GM18907 (cell line): ENCODE data around the gene KHK.
A peak's percentile ranks its signal among the peaks of the same experiment; 100 is the strongest.

Source experiments
- ATAC-seq: cut with Tn5 transposase; IDR thresholded peaks from one replicate; pipeline ENCODE4 v1.9.1; 2021; ENCODE audit warnings: mild to moderate bottlenecking, moderate library complexity; ENCODE audit not compliant: unreplicated experiment

KHK gene

GRCh38 chr2:27126252-27126710, 39.7 kb downstream of the KHK start:
- ATAC-seq, result no peak

GRCh38 chr2:27127883-27128667, 41.5 kb downstream of the KHK start:
- ATAC-seq, result no peak

- ATAC-seq, result no peak
Measured at GRCh38 chr2:27128668-27129571, 42.3 kb downstream of the KHK start.

- no peak for ATAC-seq
Measured at GRCh38 chr2:27130396-27130795, 43.8 kb downstream of the KHK start.

GRCh38 chr2:27131429-27131828, 44.9 kb downstream of the KHK start:
- ATAC-seq, result no peak

- no peak for ATAC-seq
Measured at GRCh38 chr2:27133195-27133875, 46.8 kb downstream of the KHK start.

GRCh38 chr2:27133905-27134780, 47.6 kb downstream of the KHK start, which contains the start of gene PREB:
Gene PREB (minus strand): TSS chr2:27134636. CDS start chr2:27134421, 215 bp downstream.
- peak; percentile 80 for ATAC-seq

- no peak for ATAC-seq
Measured at GRCh38 chr2:27134781-27135477, 48.4 kb downstream of the KHK start.

- ATAC-seq, result no peak
Measured at GRCh38 chr2:27135478-27135955, 48.9 kb downstream of the KHK start.

- no peak for ATAC-seq
Measured at GRCh38 chr2:27136751-27137150, 50.2 kb downstream of the KHK start.

- no peak for ATAC-seq
Measured at GRCh38 chr2:27137322-27137935, 50.9 kb downstream of the KHK start.

- no peak for ATAC-seq
Measured at GRCh38 chr2:27138111-27138510, 51.5 kb downstream of the KHK start.

- ATAC-seq, result no peak
Measured at GRCh38 chr2:27139310-27139709, 52.7 kb downstream of the KHK start, which contains the start of gene PRR30. Gene PRR30 (minus strand): TSS chr2:27139410. CDS start chr2:27138329, 1,081 bp downstream.

GRCh38 chr2:27143285-27143684, 56.7 kb downstream of the KHK start:
- no peak for ATAC-seq

GRCh38 chr2:27145682-27146081, 59.1 kb downstream of the KHK start:
- ATAC-seq, result no peak

GRCh38 chr2:27147935-27148334, 61.4 kb downstream of the KHK start:
- ATAC-seq, result no peak

- no peak for ATAC-seq
Measured at GRCh38 chr2:27148801-27149439, 62.3 kb downstream of the KHK start, which contains the start of gene TCF23. Gene TCF23 (plus strand): TSS chr2:27149004. CDS start chr2:27149134, 130 bp downstream.
